ENCODE results near the gene LRMDA.

LRMDA gene

DNA sequence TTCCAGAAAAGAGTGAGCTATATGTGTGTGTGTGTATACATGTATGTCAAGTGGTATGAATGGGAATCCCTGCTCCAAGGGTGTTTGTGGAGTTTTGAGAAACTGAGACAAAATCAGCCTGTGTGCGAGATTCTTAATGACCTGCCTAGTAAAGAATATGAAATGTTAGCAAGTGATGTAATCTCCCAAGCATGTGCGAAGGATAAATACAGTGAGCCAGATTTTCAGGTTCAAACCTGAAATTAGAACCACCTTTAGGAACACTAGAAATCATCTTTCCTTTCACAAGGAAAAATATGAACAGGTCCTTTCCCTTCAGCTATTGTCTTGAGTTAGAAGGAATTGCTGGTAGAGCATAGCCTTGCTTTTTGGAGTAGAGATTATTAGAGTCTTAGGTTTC lies 457.6 kb downstream of the LRMDA start:
- no peak for DNase-seq

DNA sequence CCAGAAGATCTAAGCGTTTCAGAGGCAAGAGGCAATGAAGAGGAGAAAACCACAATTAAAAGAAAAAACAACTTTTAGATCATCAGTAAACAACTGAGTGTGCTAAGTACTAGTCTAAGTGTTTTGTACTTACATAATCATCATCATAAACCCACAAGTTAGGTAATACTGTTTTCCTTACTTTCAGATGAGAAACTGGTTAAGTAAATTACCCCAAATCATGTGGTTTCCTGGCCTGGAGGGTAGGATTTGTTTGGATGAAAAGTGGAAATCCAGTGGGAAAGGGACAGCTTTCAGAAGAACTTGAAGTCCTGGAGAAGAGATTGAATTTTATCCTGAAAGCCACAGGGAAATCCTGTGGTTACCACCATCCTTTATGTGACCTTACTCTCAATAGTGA lies 463.3 kb downstream of the LRMDA start:
- no peak for DNase-seq

DNA sequence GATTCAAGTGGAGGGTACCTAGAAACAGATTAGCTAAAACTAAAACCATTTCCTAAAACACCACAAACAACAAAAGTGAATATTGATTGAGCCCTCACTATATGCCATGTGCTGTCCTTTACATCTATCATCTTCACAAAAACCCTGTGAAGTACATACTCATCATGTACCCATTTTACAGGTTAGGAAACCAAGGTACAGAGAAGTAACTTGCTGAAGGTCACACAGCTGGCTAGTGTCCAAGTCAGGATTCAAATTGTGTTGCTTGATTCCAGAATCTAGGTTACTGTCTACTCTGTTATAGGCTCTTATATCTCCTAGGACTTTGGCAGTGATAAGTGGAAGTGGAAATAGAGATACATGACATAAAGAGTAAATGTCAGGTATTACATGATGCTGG lies 463.8 kb downstream of the LRMDA start:
- no peak for DNase-seq

DNA sequence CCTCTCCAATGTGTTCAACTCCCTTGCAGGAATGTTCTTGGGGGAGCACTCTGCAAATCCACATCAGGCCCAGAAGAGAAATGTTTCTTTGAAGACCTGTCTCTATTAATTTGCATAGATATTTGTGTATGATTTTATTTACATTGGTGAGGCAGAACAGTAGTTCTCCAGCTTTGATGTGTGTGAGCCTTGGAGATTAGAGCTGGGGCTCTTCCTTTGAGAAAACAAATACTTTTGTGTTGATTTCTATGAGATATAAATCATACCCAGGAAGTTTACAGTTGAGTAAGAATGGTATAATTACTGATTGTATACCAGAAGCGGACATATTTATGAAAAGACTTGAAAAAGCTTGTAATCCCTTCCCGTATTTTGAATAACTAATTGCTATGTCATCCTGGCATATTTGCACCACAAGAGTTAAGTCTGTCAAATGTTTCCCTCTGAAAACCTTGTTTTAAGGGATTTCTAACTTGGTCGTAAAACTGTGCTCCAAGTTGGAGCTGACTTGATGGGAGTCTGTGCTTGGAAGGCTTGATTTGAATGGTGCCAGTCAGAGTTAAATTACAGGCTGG lies 468.5 kb downstream of the LRMDA start:
- DNase-seq: no peak

DNA sequence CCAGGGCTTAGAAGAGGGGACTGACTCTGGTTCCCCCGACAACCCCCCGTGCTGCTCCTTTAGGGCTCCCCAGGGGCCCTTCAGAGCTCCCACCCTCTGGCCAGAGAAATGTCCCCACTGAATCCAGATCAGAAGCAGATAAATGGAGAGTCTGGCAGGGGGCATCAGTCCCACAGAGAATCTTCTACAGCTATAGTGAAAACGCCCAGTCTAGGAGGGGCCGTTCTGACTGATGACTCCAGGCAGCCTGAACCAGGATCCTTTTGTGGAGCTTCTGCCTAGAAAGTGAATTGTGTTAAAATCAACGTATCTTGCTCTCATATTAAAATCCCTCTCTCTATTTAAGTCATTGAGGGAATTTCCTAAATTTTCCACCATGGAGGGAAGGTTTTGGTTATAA lies 471.4 kb downstream of the LRMDA start:
- DNase-seq: no peak

DNA sequence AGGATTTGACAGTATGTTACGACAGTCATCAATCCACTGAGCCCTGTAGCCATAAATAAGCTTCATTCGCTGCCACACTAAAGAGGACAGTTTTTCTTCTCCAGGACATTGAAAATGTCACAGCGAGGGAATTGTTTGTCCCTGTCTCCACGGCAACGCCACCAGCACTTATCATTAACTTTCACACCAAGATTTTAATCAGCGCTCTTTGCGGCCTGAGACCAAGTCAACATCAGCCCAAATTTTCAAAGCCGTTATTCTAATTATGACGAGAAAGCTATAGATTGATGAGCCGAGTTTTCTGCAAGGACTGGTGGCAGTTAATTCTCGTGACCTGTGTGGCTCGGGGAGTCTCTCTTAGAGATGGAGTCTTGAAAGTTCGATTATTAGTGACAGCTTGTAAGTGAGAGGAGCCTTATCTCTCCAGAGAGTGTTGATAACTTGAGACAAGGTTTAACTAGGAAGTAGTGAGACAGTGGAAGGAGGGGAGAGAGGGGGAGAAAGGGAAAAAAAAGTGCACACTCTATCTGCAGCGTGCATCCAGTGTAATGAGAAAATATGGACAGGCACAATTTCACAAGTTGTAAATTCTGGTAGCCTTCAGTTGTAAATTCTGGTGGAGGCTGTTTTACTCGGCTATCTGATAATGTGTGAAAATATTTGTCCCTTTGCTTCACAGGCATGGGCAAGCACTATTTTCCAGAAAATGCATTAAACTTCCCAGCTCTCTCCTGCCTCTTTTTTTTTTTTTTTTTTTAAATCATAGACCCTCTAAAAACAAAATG lies 473.3 kb downstream of the LRMDA start:
- no peak for DNase-seq

DNA sequence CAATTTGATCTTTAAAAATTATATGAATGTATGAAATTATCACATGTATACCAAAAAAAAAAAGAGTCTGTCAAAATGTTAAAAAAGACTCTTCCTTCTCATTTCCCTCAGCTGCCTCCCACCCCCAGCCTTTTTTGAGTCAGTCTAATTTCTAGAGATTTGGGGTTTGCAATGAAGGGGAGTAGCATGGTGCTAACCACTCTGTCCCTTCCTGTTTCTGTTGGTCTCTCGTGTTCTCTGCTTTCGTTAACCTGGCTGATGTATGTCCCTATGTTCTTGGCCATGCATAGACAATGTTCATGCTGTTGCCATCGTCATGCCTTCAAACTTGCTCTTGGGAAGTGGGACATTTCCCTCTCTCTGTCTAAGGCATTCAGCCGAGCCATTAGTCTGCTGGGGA lies 474.1 kb downstream of the LRMDA start:
- no peak for DNase-seq

DNA sequence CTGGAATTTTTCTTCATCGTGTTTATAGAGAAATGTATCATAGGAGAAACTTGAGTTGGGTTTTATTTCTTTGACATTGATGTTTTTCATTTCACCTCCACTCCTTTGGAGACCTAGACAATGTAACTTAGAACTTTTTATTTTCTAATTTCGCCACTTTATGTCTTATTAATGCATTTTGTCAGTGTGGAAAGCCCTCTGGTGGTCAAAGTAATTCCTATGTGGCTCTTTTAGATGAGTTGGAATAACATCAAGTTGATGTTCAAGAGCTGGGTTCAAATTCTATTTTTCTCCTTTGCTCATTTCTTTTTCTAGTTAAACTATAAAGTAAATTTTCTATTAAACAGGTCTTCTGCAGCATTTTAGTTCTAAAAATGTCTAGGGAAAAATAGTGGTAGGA lies 478.6 kb downstream of the LRMDA start:
- no peak for DNase-seq

DNA sequence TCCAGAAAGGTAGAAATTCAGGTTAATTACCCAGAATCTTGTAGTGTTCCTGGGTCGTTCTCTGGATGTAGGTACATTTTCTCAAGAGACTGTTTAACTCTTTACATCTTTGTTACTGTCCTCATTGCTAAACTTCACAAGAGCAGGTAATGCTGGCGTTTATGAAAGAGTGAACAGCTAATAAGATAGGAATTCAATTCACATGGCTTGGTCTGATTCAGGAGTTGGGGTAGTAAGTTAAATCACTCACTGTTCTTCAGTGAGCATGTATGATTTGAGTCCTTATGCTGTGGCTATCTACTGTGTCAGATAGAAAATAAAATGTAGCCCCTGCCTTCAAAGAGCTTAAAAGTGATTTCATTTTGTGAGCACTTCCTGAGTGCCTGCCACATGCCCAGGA lies 480.0 kb downstream of the LRMDA start:
- no peak for DNase-seq

DNA sequence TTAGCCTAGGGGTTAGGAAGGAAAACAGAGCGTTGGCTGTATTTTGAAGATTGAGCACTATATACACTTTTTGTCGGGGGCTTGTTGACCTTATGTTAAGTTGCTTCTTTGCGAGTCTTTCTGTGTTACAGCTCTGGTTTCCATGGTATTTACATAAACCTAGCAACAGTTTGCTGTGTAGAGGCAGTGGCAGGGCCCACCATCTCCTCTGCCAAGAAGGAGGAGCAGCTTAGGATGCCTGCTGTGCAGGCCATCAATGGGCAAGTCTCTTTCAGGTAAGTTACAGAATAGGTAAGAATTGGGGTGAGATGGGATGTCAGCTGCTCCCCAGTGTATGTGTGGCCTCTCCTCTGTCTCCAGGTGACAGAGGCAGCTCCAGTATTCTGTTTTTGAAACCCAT lies 485.5 kb downstream of the LRMDA start:
- DNase-seq: no peak

DNA sequence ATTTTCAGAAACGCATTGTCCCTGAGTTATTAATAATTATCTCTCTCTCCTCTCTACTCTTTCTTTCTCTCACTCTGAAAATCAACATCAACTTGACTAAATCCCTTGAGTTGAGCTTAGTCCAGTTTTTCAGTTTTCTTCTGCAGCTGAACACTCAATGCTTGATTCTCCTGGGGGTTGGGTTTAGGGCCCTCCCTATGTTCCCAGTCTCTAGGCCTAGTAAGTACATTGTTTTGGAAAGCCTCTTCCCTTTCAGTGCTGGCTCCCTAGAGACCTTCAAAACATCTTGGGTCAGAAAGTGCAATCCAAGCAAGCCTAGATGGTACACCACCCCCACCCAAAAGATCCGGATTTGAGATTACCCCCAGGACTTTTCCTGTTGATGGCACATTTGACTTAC lies 488.5 kb downstream of the LRMDA start:
- DNase-seq: no peak

DNA sequence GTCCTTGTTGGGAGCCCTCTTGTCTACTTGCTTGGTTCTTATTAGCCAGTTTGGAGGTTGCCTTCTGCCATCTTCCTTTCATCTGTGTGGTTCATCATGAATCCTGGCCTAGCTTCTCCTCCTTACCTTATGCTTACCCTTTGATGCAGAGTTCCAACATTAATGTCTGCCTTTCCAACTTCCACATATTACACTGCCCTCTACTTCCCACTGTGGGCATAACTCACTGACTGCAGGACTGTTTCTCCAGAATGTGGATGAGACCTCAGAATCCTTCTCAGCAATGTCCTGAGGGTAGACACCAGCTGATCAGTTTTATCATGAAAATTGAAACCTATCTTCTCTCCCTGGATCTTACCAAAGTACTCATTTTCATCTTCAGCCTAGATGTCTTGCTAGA lies 491.0 kb downstream of the LRMDA start:
- DNase-seq: no peak

DNA sequence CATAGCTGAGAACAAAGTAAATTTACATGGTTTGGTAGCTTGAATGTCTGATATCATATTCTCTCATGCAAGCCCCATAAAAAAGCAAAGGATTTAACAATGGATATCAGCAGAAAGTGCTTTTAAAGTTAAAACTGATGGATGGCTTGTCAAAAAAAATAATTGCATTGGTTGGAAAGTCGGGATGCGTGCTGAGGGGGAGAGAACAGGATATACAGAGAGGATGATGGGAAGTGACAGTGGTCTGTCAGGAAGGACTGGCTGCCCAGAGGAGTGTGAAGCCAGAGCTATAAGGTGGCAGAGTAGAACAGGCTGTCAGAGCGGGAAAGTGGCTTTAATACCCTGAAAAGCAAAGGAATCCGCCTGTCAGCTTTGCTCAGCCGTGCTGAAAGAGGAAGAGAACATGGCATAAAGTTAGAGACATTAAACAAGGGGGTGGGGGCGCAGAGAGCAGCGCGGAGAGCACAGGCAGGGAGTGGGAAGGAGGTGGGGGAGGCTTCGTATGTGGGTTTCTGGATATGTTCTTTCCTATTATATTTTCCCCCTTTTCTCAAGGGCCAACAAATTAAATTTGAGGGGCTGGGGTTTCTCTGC lies 493.0 kb downstream of the LRMDA start:
- DNase-seq: no peak

DNA sequence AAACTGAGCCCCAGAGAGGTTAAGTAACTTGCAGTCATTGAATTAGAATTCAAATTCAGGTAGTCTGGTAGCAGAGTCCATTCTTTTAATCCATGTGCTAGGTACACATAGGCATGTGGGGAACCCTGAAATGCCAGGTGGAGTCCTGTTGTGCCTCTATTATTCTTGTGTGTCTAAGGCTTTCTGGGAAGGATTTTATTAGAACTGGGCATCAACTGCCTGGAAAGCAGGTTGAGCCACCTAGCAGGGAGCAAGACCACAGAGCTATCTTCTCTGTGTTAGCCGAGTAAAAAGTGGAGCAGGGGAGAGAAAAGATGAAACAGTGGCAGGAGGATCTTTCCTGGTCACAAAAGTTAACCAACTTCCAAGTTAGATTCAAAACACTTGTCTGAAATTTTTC lies 494.6 kb downstream of the LRMDA start:
- DNase-seq: no peak

DNA sequence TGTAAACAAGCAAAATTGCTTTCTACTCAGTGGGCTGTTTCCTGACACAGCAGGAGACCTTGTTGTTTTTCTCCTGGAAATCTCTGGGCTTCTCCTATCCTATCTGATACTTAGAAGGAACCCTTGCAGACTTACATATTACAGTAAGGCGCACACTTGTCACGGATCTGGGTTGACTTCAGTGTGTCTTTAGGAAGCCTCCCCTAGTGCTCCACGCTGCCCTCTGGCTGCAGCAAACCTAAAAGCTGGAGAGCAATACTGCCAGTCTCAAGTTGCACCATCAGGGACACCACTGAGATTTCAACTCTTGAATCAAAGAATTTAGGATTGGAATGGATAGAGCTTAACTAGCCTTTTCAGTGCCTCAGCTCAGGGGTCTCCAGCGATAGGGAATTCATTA lies 495.3 kb downstream of the LRMDA start:
- no peak for DNase-seq

DNA sequence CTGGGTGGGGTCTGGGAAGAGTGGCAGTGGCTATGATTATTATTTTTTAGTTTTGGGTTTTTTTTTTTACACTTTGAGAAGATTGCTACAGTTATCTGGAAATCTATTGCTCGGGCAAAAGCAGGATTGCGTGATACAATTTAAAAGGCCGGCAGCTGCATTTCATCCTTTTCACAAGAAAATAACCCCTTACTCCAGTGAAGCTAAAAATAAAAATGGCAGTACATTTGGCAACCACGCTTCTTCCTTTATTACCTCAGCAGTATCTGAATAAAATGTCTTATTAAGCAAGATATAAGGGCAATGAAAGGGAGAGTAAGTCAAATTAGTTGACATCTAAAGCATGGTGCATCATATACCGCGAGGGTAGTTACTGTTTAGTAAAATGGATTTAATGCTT lies 496.8 kb downstream of the LRMDA start:
- no peak for DNase-seq

DNA sequence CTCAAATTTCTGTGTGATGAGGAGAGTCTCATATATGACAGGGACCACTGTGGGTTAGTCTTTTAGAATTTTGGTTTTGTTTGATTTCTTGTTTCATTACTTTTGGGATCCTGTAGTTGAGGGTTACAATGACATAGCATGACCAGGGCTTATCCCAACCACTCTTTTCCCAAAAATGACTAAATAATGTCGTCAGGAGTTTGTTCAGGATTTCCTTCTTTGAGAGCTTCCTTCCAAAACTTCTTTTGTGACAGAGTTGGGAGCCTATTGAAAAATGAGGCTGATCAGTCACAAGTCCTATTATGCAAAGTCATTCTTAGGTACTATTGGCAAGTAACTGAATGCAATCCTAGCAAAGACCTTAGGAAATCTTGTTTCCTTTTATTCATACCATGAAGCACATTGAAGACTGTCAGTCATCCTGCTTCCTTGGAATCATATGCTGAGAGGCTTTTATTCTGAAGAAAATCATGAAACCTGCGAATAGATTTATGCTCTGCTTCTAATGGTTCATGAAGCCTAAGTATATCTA lies 498.3 kb downstream of the LRMDA start:
- DNase-seq: no peak

DNA sequence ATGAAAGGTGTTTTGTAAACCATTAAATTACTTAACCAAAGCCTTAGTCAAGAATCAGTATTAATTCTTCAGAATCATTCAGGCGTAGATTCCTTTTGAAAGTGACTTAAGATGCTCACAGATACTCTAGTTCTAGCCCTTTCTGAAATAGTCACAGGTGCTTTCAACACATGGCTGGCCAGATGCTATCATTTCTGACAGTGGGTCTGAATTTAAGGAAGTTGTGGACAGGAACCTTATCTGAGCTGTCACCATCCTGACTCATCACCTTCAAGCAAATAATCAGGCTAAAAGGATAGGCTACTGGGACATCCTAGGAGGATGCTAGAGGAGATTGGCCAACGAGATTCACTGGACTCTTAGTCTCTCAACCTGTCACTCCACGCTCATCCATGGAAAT lies 501.5 kb downstream of the LRMDA start:
- no peak for DNase-seq

DNA sequence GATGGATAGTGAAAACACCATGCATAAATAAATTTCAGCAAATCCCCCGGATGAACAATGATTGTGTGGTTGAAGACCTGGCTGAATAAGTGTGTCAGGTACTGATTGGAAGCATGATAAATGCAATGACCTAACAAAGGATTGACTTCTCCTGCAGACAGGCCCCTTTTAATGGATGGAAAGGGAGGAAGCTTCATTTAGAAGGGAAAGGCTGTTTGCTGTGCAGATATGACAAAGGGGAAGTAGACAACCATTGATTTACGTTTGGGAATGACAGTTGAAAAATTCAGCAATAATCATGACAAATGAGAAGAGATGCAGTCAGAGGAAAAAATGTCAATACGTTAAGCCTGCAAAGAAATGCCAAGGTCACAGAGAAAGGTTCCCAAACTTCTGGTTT lies 503.8 kb downstream of the LRMDA start:
- no peak for DNase-seq

DNA sequence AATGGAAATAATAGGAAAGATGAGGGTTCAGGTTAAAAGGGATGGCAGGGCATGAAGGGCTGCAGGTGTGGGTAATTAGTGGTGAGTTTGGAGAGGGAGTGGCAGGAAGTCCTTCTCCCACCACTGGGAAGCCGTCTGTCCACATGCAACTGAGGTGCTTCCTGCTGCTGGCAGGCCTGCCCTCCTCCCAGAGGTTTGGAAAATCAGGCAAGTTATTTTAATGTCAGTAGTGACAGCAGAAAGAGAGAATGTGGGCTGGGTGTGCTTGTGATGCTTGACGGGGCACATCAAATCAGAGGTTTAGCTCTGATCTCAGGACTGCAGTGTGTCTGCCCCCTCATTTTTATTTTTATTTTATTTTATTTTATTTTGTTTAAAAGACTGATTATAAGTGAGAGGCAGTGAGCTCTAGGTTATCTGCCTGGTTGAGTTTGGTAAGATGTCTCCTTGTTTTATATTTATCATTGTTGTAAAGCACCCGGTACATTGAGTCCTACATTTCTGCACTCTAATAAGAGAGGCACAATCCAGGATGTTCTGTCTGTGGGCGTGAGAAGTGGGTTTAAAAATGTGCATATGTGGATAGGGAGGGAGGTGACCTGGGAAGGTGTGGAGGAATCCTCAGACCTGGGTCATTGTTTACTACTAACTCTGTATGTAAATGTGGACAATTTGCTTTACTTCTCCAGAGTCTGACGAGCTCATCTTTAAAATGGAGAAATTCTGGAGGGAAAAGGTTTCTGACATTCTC lies 504.4 kb downstream of the LRMDA start:
- DNase-seq: no peak

DNA sequence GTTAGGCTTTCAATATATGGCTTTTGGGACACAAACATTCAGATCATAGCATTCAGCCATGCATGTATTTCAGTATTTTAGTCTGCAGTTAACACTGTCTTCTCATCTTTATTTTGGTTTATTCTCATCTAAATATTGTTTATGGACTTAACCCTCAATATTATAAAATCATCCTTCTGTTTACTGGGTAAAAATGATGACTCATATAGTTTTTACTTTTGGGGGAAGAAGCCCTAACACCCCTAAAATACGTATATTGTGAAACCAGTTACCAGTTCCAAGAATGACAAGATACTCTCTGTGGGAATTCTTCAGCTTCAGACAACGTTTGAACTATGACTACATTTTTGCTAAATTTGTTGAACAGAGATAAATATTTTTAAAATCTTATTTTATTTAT lies 505.4 kb downstream of the LRMDA start:
- no peak for DNase-seq

DNA sequence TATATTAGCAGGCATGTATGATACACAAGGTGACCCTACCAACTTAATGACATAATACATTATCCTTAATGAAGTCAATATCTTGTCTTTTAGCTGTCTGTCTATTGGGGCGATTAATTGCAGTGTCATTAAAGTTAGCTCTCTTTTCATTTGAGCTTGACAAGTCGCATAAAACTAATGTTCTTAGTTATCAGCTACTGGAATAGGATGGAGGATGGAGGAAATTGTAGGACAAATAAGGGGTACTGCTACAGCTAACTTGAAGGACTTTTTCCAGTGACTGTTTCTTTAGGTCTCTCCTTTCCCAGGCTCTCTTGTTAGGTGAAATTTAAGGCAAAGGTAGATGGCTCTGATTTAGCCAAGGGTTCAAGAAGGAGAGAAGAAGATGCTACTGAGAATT lies 506.4 kb downstream of the LRMDA start:
- no peak for DNase-seq

DNA sequence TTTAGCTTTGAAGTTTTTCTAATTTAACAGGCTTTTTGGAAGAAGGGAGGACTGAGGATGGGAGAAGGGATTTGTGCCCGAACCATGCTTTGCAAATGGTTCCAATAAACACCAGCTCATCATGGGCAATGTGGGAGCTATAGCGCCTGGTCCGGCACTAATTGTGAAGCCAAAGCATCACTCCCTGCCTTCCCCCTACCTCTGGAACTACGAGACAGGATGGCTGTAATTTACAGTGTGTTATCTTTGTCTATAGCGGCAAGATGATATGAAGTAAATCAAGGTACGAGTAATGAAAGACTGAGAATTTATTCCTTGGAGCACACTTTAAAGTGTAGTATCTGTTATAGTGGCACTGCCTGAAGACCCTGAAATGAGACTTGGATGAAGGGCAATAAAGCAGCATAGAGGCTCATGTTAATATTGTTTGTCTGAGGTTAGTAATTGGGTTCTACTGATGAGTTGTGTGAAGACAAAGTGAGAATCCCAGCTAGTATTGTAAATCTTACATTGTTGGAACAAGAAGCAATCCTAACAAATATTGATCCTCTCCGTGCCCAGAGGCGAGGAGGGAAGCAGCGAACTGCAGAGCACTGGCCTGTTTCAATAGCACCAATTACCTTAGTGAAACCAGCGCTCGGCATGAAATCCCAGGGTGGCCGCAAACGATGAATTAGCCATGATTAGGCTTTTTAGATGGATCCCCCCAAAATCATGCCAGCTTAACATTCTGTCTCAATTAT lies 507.1 kb downstream of the LRMDA start:
- DNase-seq: no peak

Data from NCI-H2171 (cell line).